Chondrocyte (in vitro differentiated cells): ENCODE measurements around the gene DCHS2. TPM values are rescaled to one million over a fixed set of nuclear protein-coding genes. Genes with fewer than 3 reads are reported as not detected.

Experiments used
- DNase-seq: peaks from one replicate; pipeline ENCODE4 v3.0.0; 2021; ENCODE audit warnings: mixed read lengths, low spot score
- H3K27ac Mint-ChIP-seq: one replicate; pipeline ENCODE4 v1.8.0; 2021; ENCODE audit warnings: mild to moderate bottlenecking, moderate library complexity, mixed read lengths; ENCODE audit not compliant: unreplicated experiment
- H3K27me3 Mint-ChIP-seq: 2 replicates; pipeline ENCODE4 v1.8.0; 2021; ENCODE audit warnings: low read depth, mixed read lengths
- H3K36me3 Mint-ChIP-seq: 2 replicates; pipeline ENCODE4 v1.8.0; 2021; ENCODE audit warnings: low read depth, mixed read lengths
- H3K4me1 Mint-ChIP-seq: 2 replicates; pipeline ENCODE4 v1.8.0; 2021; ENCODE audit warnings: low read depth, mild to moderate bottlenecking, mixed read lengths
- H3K4me3 Mint-ChIP-seq: one replicate; pipeline ENCODE4 v1.8.0; 2021; ENCODE audit warnings: mild to moderate bottlenecking, moderate library complexity, mixed read lengths; ENCODE audit not compliant: unreplicated experiment
- H3K9me3 Mint-ChIP-seq: 2 replicates; pipeline ENCODE4 v1.8.0; 2021; ENCODE audit warnings: low read depth, mixed read lengths
- total RNA-seq: library from RNA; stranded (reverse); gene quantifications from 3 replicates; pipeline ENCODE4 v1.2.1, GENCODE V29; 2021
- TF ChIP-seq, protein P1 (sequence below): fragments of 200-600 bp; sonication (generic); IDR thresholded peaks from 2 replicates; pipeline ENCODE4 v1.5.0; 2021; ENCODE audit warnings: antibody characterized with exemption, mild to moderate bottlenecking, moderate library complexity

Gene DCHS2
- total RNA-seq, 1 donor from 2014 or later = not detected

DNA sequence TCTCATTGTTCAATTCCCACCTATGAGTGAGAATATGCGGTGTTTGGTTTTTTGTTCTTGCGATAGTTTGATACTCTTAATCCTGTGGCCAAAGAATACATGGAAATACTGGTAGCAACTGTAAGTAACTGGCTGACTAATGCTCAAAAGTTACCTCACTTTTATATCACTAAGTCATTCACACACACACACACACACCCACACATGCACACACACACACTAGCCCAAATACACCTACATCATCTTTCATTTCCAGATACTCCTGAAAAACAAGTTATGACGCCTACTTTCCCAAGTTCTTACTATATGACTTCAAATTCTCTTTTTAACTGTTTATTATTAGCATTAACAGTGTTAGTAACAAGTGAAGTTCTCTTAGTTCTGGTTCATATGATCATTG lies 101.3 kb downstream of the DCHS2 start:
- Mint-ChIP-seq H3K4me3 (no peak overlapping the region), H3K36me3 (no peaks in the 10 kb centered on the region), H3K9me3 (peaks cover 5% of the 10 kb centered on the region), H3K27me3 (peaks cover 31% of the 10 kb centered on the region), H3K4me1 (no peaks in the 10 kb centered on the region), H3K27ac (no peak overlapping the region)
- no peak for DNase-seq
- TF ChIP-seq, protein P1, sequence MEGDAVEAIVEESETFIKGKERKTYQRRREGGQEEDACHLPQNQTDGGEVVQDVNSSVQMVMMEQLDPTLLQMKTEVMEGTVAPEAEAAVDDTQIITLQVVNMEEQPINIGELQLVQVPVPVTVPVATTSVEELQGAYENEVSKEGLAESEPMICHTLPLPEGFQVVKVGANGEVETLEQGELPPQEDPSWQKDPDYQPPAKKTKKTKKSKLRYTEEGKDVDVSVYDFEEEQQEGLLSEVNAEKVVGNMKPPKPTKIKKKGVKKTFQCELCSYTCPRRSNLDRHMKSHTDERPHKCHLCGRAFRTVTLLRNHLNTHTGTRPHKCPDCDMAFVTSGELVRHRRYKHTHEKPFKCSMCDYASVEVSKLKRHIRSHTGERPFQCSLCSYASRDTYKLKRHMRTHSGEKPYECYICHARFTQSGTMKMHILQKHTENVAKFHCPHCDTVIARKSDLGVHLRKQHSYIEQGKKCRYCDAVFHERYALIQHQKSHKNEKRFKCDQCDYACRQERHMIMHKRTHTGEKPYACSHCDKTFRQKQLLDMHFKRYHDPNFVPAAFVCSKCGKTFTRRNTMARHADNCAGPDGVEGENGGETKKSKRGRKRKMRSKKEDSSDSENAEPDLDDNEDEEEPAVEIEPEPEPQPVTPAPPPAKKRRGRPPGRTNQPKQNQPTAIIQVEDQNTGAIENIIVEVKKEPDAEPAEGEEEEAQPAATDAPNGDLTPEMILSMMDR = no peak

DNA sequence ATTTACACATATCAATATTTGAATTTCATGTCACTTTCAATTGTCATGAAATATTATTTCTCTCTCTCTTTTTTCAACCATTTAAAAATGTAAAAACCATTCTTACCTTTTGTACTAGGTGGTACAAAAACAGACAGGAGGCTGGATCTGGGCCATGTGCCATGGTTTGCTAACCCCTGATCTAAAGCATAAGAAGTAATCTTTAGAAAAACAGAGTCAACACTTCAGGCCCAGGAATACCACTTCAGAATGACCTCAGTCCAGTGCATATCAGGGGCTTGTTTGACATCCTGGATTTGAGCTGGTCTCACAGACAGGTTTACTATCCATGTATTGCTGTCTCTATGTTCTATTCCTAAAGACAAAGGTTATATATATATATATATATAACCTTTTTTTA lies 102.5 kb downstream of the DCHS2 start:
- TF ChIP-seq, protein P1 = no peak
- DNase-seq = no peak
- peaks cover 5% of the 10 kb centered on the region for H3K9me3 Mint-ChIP-seq
- H3K27ac Mint-ChIP-seq = no peak overlapping the region
- no peak overlapping the region for H3K4me3 Mint-ChIP-seq
- H3K4me1 Mint-ChIP-seq = no peaks in the 10 kb centered on the region
- peaks cover 22% of the 10 kb centered on the region for H3K27me3 Mint-ChIP-seq
- no peaks in the 10 kb centered on the region for H3K36me3 Mint-ChIP-seq

- DNase-seq = no peak
- Mint-ChIP-seq H3K4me3 (no peak overlapping the region), H3K36me3 (no peaks in the 10 kb centered on the region), H3K27me3 (peaks cover 9% of the 10 kb centered on the region), H3K27ac (no peak overlapping the region), H3K4me1 (no peaks in the 10 kb centered on the region), H3K9me3 (peaks cover 28% of the 10 kb centered on the region)
- TF ChIP-seq, protein P1 = no peak
Measured at GRCh38 chr4:154384012-154384411, 107.6 kb downstream of the DCHS2 start.

DNA sequence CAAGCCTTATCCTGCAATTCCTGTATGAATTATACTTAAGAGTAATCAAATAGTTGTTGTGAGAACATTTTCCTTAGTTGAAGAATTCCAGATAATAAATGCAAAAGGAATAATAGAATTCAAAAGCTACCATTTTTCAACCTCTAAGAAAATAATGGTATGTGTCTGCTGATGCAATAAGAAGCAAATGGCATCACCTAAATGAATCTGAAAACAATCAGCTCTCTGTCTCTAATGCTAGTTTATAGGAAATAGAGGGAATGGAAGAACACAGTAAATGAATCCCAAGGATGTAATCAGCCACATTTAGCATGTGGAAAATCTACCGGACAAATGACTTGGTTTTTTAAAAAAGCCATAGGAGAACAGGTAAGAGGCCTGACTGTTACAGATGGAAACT lies 115.1 kb downstream of the DCHS2 start:
- no peaks in the 10 kb centered on the region for H3K36me3 Mint-ChIP-seq
- H3K4me3 Mint-ChIP-seq = no peak overlapping the region
- no peak for DNase-seq
- no peak overlapping the region for H3K27ac Mint-ChIP-seq
- H3K27me3 Mint-ChIP-seq = peaks cover 17% of the 10 kb centered on the region
- H3K9me3 Mint-ChIP-seq = peaks cover 14% of the 10 kb centered on the region
- TF ChIP-seq, protein P1 = no peak
- H3K4me1 Mint-ChIP-seq = no peaks in the 10 kb centered on the region

GRCh38 chr4:154368060-154368459 lies 123.5 kb downstream of the DCHS2 start:
- no peak for DNase-seq
- H3K4me1 Mint-ChIP-seq = peaks cover 10% of the 10 kb centered on the region
- peaks cover 33% of the 10 kb centered on the region for H3K27me3 Mint-ChIP-seq
- TF ChIP-seq, protein P1 = no peak
- H3K9me3 Mint-ChIP-seq = no peaks in the 10 kb centered on the region
- no peaks in the 10 kb centered on the region for H3K36me3 Mint-ChIP-seq
- H3K27ac Mint-ChIP-seq = no peak overlapping the region
- H3K4me3 Mint-ChIP-seq = no peak overlapping the region
